GM12878 (cell line): Measurements from ENCODE around the gene S100A9. TPM values are rescaled to one million over a fixed set of nuclear protein-coding genes. Genes with fewer than 3 reads are reported as not detected.

Source experiments
- ATAC-seq: fragments of 200-7000 bp; cut with Tn5 transposase; 3 replicates; pipeline ENCODE4 v1.9.1; 2020; ENCODE audit warnings: mild to moderate bottlenecking, moderate library complexity
- BruUV-seq: library from RNA; stranded (reverse); fragments of 400-500 nt; replicated peaks from 2 replicates; lab custom pipeline; 2021; lab: Mats Ljungman, UMichigan
- CTCF ChIA-PET: fragments of 300-600 bp; sonication (Branson Sonifier 250); formaldehyde crosslinking; extraction: SDS; loops from one replicate; lab custom pipeline; 2021; ENCODE audit warnings: inconsistent platforms; lab: Yijun Ruan, JAX
- POLR2A ChIA-PET: fragments of 350-600 bp; formaldehyde crosslinking; extraction: SDS; loops from one replicate; lab custom pipeline; 2021; ENCODE audit warnings: inconsistent platforms; lab: Charles Lee
- RAD21 ChIA-PET: fragments of 300-600 bp; sonication (Branson Sonifier 250); formaldehyde crosslinking; loops from one replicate; lab custom pipeline; 2023; ENCODE audit warnings: antibody characterized with exemption; ENCODE audit not compliant: unreplicated experiment; lab: Charles Lee
- SMC1A ChIA-PET: fragments of 300-600 bp; sonication (Branson Sonifier 250); formaldehyde crosslinking; loops from one replicate; lab custom pipeline; 2023; ENCODE audit not compliant: unreplicated experiment, uncharacterized antibody; lab: Charles Lee
- DNase-seq: peaks from one replicate; pipeline ENCODE4 v3.0.0-alpha.2; 2011; ENCODE audit warnings: low read depth, low spot score
- FAIRE-seq: peaks from 3 replicates; lab custom pipeline; 2011; peaks lifted over from hg19 to GRCh38; lab: Jason Lieb, UNC
- H2AFZ ChIP-seq: 2 replicates; pipeline ENCODE4 v1.6.0; 2011; ENCODE audit warnings: low read depth, low read length, control low read depth; ENCODE audit not compliant: control insufficient read depth
- H3K27ac ChIP-seq: 2 replicates; pipeline ENCODE4 v1.5.1; 2011; ENCODE audit warnings: control low read depth; ENCODE audit not compliant: control insufficient read depth, insufficient read depth
- H3K27me3 ChIP-seq, 2 experiments: replicated peaks in 1 of 2; 2 replicates each; pipeline versions ENCODE4 v1.6.0 to v1.6.1; 2011; ENCODE audit warnings: low read length in 1 of 2; ENCODE audit not compliant: control insufficient read depth in 2 of 2, insufficient read depth in 2 of 2
- H3K36me3 ChIP-seq, 2 experiments: 2 replicates each; pipeline ENCODE4 v1.5.1; 2011; ENCODE audit warnings: low read length in 1 of 2; ENCODE audit not compliant: control insufficient read depth in 2 of 2, insufficient read depth in 2 of 2
- H3K4me1 ChIP-seq: 2 replicates; pipeline ENCODE4 v1.6.1; 2011; ENCODE audit warnings: mild to moderate bottlenecking, low read length, moderate library complexity, mixed read lengths; ENCODE audit not compliant: control insufficient read depth, insufficient read depth
- H3K4me2 ChIP-seq: 2 replicates; pipeline ENCODE4 v1.6.0; 2011; ENCODE audit warnings: control low read depth; ENCODE audit not compliant: control insufficient read depth, insufficient read depth
- H3K4me3 ChIP-seq: fragments of 200-600 bp; sonication (generic); 2 replicates; pipeline ENCODE4 v1.5.1; 2016
- H3K79me2 ChIP-seq: 2 replicates; pipeline ENCODE4 v1.6.0; 2011; ENCODE audit warnings: low read length; ENCODE audit not compliant: control insufficient read depth, insufficient read depth
- H3K9ac ChIP-seq: 2 replicates; pipeline ENCODE4 v1.8.0; 2011; ENCODE audit warnings: low read length, control low read depth, mixed read lengths; ENCODE audit not compliant: control insufficient read depth, insufficient read depth
- H3K9me3 ChIP-seq: replicated peaks from 3 replicates; pipeline ENCODE4 v1.5.1; 2011; ENCODE audit warnings: mild to moderate bottlenecking, low read length; ENCODE audit not compliant: control insufficient read depth, insufficient read depth
- H4K20me1 ChIP-seq: 2 replicates; pipeline ENCODE4 v1.6.0; 2011; ENCODE audit not compliant: control insufficient read depth, insufficient read depth
- BCL11A ChIP-seq: IDR thresholded peaks from 2 replicates; pipeline ENCODE4 v1.6.1; 2011; ENCODE audit warnings: low read depth, low read length
- IKZF1 ChIP-seq: fragments of 450-650 bp; conservative IDR thresholded peaks from 2 replicates; pipeline ENCODE4 v1.6.1; 2017; ENCODE audit warnings: antibody characterized with exemption, mild to moderate bottlenecking
- MLLT1 ChIP-seq: fragments of 450-650 bp; IDR thresholded peaks from 2 replicates; pipeline ENCODE4 v1.6.1; 2016; ENCODE audit warnings: mild to moderate bottlenecking
- NR2F1 ChIP-seq: fragments of 450-650 bp; conservative IDR thresholded peaks from 2 replicates; pipeline ENCODE4 v1.6.1; 2017; ENCODE audit warnings: mild to moderate bottlenecking
- NRF1 ChIP-seq: conservative IDR thresholded peaks from 2 replicates; pipeline ENCODE4 v1.6.1; 2011; ENCODE audit warnings: mild to moderate bottlenecking, low read depth, low read length, improper control_type of control experiment
- RB1 ChIP-seq: fragments of 450-650 bp; formaldehyde crosslinking; IDR thresholded peaks from 2 replicates; pipeline ENCODE4 v1.6.1; 2017; ENCODE audit warnings: mild to moderate bottlenecking, borderline replicate concordance
- ZNF622 ChIP-seq: fragments of 450-650 bp; IDR thresholded peaks from 2 replicates; pipeline ENCODE4 v1.6.1; 2017; ENCODE audit warnings: mild to moderate bottlenecking, inconsistent platforms
- ZNF687 ChIP-seq: fragments of 450-650 bp; IDR thresholded peaks from 2 replicates; pipeline ENCODE4 v1.6.1; 2017; ENCODE audit warnings: mild to moderate bottlenecking, moderate library complexity
- WGBS: methylation state at CpG from one replicate; pipeline ENCODE4 v1.1.6; 2016; ENCODE audit warnings: low lambda C conversion rate; ENCODE audit not compliant: insufficient replicate concordance, insufficient coverage; ENCODE audit errors: missing lambda C conversion rate; 5-methylcytosine and 5-hydroxymethylcytosine counted together
- in situ Hi-C: fragments of 300-500 bp; cut with MboI; formaldehyde crosslinking; loops from 9 replicates; pipeline ENCODE4 v1.14.3; 2018; ENCODE audit warnings: mixed read lengths
- intact Hi-C: fragments of 100-400 bp; cut with micrococcal nuclease; formaldehyde crosslinking; loops from one replicate; pipeline ENCODE4 v1.14.2; 2022; ENCODE audit not compliant: unreplicated experiment
- polyA plus RNA-seq, 11 experiments: library from polyadenylated mRNA; depleted of rRNA in 4 of 11; unstranded in 6 of 11; stranded (reverse) in 5 of 11; fragments of >200 nt; fragmentation: Nextera tagmentation in 4 of 11; fragmentation: Illumina TruSeq in 1 of 11; extraction: Ambion mirVana in 4 of 11; extraction: Trizol in 1 of 11; gene quantifications; 1 replicate in 1 of 11; 2 replicates in 10 of 11; pipeline versions ENCODE4 v1.2.1 to v1.2.3, GENCODE V29; 2011 to 2016; ENCODE audit warnings: inconsistent platforms in 2 of 11, missing spikeins in 2 of 11, low read depth in 1 of 11
- total RNA-seq, 4 experiments: library from RNA; depleted of rRNA in 3 of 4; stranded (reverse); fragments of >200 nt in 3 of 4; fragmentation: Illumina TruSeq in 1 of 4; extraction: Trizol in 1 of 4; gene quantifications; 2 replicates each; pipeline versions ENCODE4 v1.2.1 to v1.2.3, GENCODE V29; 2013 to 2021

Gene S100A9
- total and polyA plus RNA-seq, 10 of the 15 experiments (the other 5 are each of a cell fraction or from before 2014, with no cell fraction given): 0.22 to 1.7 (median 0.49) TPM; not detected in 3

- Histone ChIP-seq H3K27me3 (no peaks in the 10 kb centered on the region), H3K27ac (peak overlapping the region; percentile 86), H4K20me1 (no peaks in the 10 kb centered on the region), H3K79me2 (peaks cover 17% of the 10 kb centered on the region), H3K36me3 (no peaks in the 10 kb centered on the region), H2AFZ (no peak overlapping the region), H3K9me3 (no peaks in the 10 kb centered on the region), H3K4me1 (peaks cover 30% of the 10 kb centered on the region), H3K4me3 (peak overlapping the region; percentile 55; the same call in 1 of the 2 replicates), H3K4me2 (peak overlapping the region; percentile 77), H3K9ac (no peak overlapping the region)
- no peak for ATAC-seq
- 42% methylated on average over 3 of the region's 3 CpGs for WGBS
- no TSS peak for BruUV-seq
- no peak for DNase-seq
- ChIA-PET POLR2A (interaction anchor here (1.3 kb wide), 1 partner anchor 107 kb away, joined by 4 read pairs; no protein-coding TSS in a partner anchor), CTCF (interaction anchor here (0.5 to 5.8 kb wide), 11 partner anchors 11 to 153 kb away, joined by 3 to 54 read pairs (median 6); partner anchors contain the start of genes PGLYRP3 and S100A9), RAD21 (interaction anchor here (0.9 to 4.0 kb wide), 10 partner anchors 9 to 390 kb away, joined by 3 to 26 read pairs (median 6); no protein-coding TSS in a partner anchor), SMC1A (interaction anchor here (1.1 to 4.9 kb wide), 5 partner anchors 11 to 219 kb away, joined by 3 to 27 read pairs (median 4); no protein-coding TSS in a partner anchor)
- no peak for FAIRE-seq
- TF ChIP-seq NR2F1 (0 out of 2 replicates have a peak, but pooled peaks have one; percentile 11), BCL11A (no peak)
- in situ Hi-C loops: no loop called here
- intact Hi-C loops: loop anchor here (5.0 kb wide), 1 partner anchor 80 kb away; no protein-coding TSS in a partner anchor
Observed at GRCh38 chr1:153342178-153342577, 15.5 kb upstream of the S100A9 start.

GRCh38 chr1:153343040-153343681, 14.5 kb upstream of the S100A9 start:
- Histone ChIP-seq H3K27me3 (no peaks in the 10 kb centered on the region), H3K4me2 (peak overlapping the region; percentile 77), H3K4me1 (peaks cover 30% of the 10 kb centered on the region), H3K27ac (peak overlapping the region; percentile 86), H3K4me3 (peak overlapping the region; percentile 55; the same call in 1 of the 2 replicates), H3K36me3 (no peaks in the 10 kb centered on the region), H2AFZ (peak overlapping the region; percentile 15), H4K20me1 (no peaks in the 10 kb centered on the region), H3K9ac (peak overlapping the region; percentile 70), H3K9me3 (no peaks in the 10 kb centered on the region), H3K79me2 (peaks cover 17% of the 10 kb centered on the region)
- FAIRE-seq (no peak), DNase-seq (no peak), ATAC-seq (no peak)
- ChIA-PET SMC1A (interaction anchor here (0.5 to 4.9 kb wide), 20 partner anchors 8 to 881 kb away, joined by 3 to 27 read pairs (median 4); partner anchors contain the start of gene PGLYRP3), CTCF (interaction anchor here (0.5 to 5.8 kb wide), 17 partner anchors 10 to 643 kb away, joined by 3 to 54 read pairs (median 5); partner anchors contain the start of genes PGLYRP3, RAB13 and S100A9), POLR2A (interaction anchor here (0.6 to 1.9 kb wide), 9 partner anchors 8 to 1429 kb away, joined by 3 to 7 read pairs (median 4); partner anchors contain the start of genes CHTOP and S100A2), RAD21 (interaction anchor here (0.6 to 4.0 kb wide), 12 partner anchors 10 to 389 kb away, joined by 3 to 26 read pairs (median 4); partner anchors contain the start of gene PGLYRP3)
- in situ Hi-C loops (no loop called here), intact Hi-C loops (loop anchor here (5.0 kb wide), 1 partner anchor 81 kb away; no protein-coding TSS in a partner anchor)
- BruUV-seq: TSS peak; percentile 77
- TF ChIP-seq NRF1 (no peak), ZNF622 (no peak), ZNF687 (0 out of 2 replicates have a peak, but pooled peaks have one; percentile 6), MLLT1 (0 out of 2 replicates have a peak, but pooled peaks have one; percentile 26), IKZF1 (0 out of 2 replicates have a peak, but pooled peaks have one; percentile 5), RB1 (no peak)
- WGBS: 16% methylated on average over 5 of the region's 5 CpGs
